GM12873 (cell line): Measurements from ENCODE around the gene CALHM1.

Source experiments
- CTCF ChIP-seq: IDR thresholded peaks from 2 replicates; pipeline ENCODE4 v1.5.1; 2012; ENCODE audit warnings: low read depth, mild to moderate bottlenecking, moderate library complexity, low read length, control low read depth; ENCODE audit not compliant: insufficient read depth; ENCODE audit errors: missing control alignments

Gene CALHM1

GRCh38 chr10:103445366-103445765, 13.3 kb downstream of the CALHM1 start:
- no peak for TF ChIP-seq CTCF

DNA sequence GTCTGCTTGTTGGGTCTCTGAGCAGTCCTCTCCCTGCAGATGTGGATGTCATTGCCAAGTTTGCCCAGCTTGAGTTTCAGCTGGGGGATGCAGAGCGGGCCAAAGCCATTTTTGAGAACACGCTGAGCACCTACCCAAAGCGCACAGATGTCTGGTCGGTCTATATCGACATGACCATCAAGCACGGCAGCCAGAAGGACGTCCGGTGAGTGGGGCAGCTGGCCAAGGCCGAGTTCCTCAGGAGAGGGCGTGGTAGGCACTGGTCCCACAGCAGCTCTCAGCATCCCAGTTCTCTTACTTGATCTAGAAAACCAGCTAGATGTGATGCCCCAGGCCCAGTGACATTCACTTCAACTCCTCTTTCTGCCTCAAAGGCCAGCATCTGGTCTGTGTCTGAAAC, 14.2 kb downstream of the CALHM1 start:
- no peak for TF ChIP-seq CTCF

- no peak for TF ChIP-seq CTCF
Observed at GRCh38 chr10:103443475-103444185, 15.1 kb downstream of the CALHM1 start.

DNA sequence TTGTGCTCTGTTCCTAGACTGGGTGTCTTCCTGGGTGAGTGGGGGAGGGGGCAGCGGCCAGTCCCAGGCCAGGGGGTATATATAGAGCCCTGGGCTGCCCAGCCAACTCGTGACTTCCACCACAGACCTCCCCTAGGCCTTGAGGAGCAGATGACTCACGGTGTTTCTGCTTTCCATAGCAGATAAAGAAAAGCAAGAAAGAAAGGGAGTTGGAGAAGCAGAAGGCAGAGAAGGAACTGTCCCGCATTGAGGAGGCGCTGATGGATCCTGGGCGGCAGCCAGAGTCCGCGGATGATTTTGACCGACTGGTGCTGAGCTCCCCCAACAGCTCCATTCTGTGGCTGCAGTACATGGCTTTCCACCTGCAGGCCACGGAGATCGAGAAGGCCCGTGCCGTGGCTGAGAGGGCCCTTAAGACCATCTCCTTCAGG, 16.7 kb downstream of the CALHM1 start:
- TF ChIP-seq CTCF, result no peak

DNA sequence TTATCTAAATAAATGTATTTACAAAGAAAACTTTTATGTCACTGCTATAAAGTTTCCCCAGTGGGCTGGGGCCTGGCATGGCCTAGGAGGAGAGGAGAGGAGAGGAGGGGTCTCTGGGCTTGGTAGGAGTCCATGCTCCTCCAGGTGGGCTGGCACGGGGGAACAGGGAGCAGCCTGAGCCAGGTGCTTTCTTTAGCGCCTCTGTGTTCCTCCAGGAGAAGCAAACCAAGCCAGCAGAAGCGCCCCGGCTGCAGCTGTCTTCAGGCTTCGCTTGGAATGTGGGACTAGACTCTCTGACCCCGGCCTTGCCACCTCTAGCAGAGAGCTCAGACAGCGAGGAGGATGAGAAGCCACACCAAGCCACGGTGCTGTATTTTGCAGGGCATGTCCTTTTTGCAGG, 17.1 kb downstream of the CALHM1 start:
- no peak for TF ChIP-seq CTCF

DNA sequence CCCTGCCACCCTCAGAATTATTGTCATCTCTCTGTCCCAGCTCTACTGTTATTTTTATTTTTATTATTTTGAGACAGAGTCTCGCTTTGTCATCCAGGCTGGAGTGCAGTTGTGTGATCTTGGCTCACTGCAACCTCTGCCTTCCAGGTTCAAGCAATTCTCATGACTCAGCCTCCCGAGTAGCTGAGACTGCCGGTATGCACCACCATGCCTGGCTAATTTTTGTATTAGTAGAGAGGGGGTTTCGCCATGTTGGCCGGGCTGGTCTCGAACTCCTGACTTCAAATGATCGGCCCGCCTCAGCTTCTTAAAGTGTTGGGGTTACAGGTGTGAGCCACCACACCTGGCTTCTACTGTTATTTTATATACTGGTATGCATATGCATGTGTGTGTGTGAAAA, 17.5 kb downstream of the CALHM1 start:
- TF ChIP-seq CTCF, result no peak

DNA sequence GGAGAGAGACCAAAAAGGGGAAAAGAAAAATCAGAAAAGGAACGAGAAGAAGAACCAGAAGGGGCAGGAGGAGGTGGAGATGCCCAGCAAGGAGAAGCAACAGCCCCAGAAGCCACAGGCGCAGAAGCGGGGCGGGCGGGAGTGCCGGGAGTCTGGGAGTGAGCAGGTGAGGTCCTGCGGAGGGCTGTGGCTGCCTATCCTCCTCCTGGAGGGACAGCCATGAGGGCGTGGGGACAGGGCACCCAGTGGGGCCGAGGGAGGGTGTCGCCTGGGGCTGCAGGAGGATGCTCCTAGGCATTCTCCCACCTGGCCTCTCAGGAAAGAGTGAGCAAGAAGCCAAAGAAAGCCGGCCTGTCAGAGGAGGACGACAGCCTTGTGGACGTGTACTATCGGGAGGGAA, 18.3 kb downstream of the CALHM1 start:
- no peak for TF ChIP-seq CTCF
